HepG2 (cell line): ENCODE data around the gene NAB1. TPM values are rescaled to one million over a fixed set of nuclear protein-coding genes. Genes with fewer than 3 reads are reported as not detected.

Source experiments
- ATAC-seq: fragments of 200-7000 bp; cut with Tn5 transposase; 3 replicates; pipeline ENCODE4 v1.9.1; 2020; ENCODE audit warnings: mild to moderate bottlenecking, moderate library complexity
- BruUV-seq: library from RNA; stranded (reverse); fragments of 400-500 nt; replicated peaks from 2 replicates; lab custom pipeline; 2021; lab: Mats Ljungman, UMichigan
- CTCF ChIA-PET: fragments of 300-600 bp; formaldehyde crosslinking; extraction: SDS; loops from one replicate; lab custom pipeline; 2021; ENCODE audit warnings: low total read pairs, inconsistent platforms, low intra/inter-chr PET ratio; lab: Yijun Ruan, JAX
- POLR2A ChIA-PET: fragments of 350-600 bp; sonication (Branson Sonifier 250); formaldehyde crosslinking; loops from one replicate; lab custom pipeline; 2020; ENCODE audit warnings: antibody characterized with exemption, inconsistent platforms; lab: Yijun Ruan, JAX
- DNase-seq: peaks from one replicate; pipeline ENCODE4 v3.0.0-alpha.2; 2015; ENCODE audit warnings: low spot score
- FAIRE-seq: peaks from 3 replicates; lab custom pipeline; 2011; peaks lifted over from hg19 to GRCh38; lab: Jason Lieb, UNC
- H2AFZ ChIP-seq: one replicate; pipeline ENCODE4 v1.6.1; 2011; ENCODE audit warnings: low read length, inconsistent platforms
- H3K27ac ChIP-seq: fragments of 300-600 bp; 3 replicates; pipeline ENCODE4 v1.8.0; 2011; ENCODE audit warnings: mixed run types, mild to moderate bottlenecking, mixed read lengths, low read length, inconsistent platforms; ENCODE audit not compliant: insufficient read depth; ENCODE audit errors: extremely low read length
- H3K27me3 ChIP-seq, 2 experiments: fragments of 200-600 bp in 1 of 2; 2 replicates in 1 of 2; 3 replicates in 1 of 2; pipeline versions ENCODE4 v1.6.0 to v1.8.0; 2011; ENCODE audit warnings: low read length in 2 of 2, mild to moderate bottlenecking in 2 of 2, moderate library complexity in 2 of 2, inconsistent platforms in 1 of 2; ENCODE audit not compliant: insufficient read depth in 2 of 2, control insufficient read depth in 1 of 2
- H3K36me3 ChIP-seq, 2 experiments: fragments of 200-600 bp in 1 of 2; replicated peaks in 1 of 2; 2 replicates in 1 of 2; 3 replicates in 1 of 2; pipeline versions ENCODE4 v1.5.1 to v1.8.0; 2011; ENCODE audit warnings: low read length in 2 of 2, inconsistent platforms in 1 of 2; ENCODE audit not compliant: insufficient read depth in 2 of 2, control insufficient read depth in 1 of 2
- H3K4me1 ChIP-seq: 2 replicates; pipeline ENCODE4 v1.5.1; 2012; ENCODE audit warnings: low read length, inconsistent platforms; ENCODE audit not compliant: insufficient read depth
- H3K4me2 ChIP-seq: 2 replicates; pipeline ENCODE4 v1.6.0; 2011; ENCODE audit warnings: low read depth, low read length, inconsistent platforms
- H3K4me3 ChIP-seq, 3 experiments: fragments of 200-600 bp in 1 of 3; sonication (generic), shearing (Covaris generic) in 1 of 3; replicated peaks in 1 of 3; 2 replicates each; pipeline ENCODE4 v1.5.1; 2011 to 2016; ENCODE audit warnings: low read length in 3 of 3, inconsistent platforms in 2 of 3, low read depth in 2 of 3, mild to moderate bottlenecking in 2 of 3, control low read depth in 1 of 3, mixed read lengths in 1 of 3; ENCODE audit not compliant: insufficient read depth in 1 of 3
- H3K79me2 ChIP-seq: one replicate; pipeline ENCODE4 v1.6.1; 2011; ENCODE audit warnings: low read length, inconsistent platforms; ENCODE audit not compliant: insufficient read depth
- H3K9ac ChIP-seq: 2 replicates; pipeline ENCODE4 v1.6.0; 2011; ENCODE audit warnings: mild to moderate bottlenecking, low read depth, low read length, inconsistent platforms; ENCODE audit not compliant: insufficient read depth
- H3K9me3 ChIP-seq: 2 replicates; pipeline ENCODE4 v1.5.1; 2012; ENCODE audit warnings: mild to moderate bottlenecking, low read length
- H4K20me1 ChIP-seq: 2 replicates; pipeline ENCODE4 v1.6.0; 2011; ENCODE audit warnings: inconsistent platforms, mild to moderate bottlenecking, low read length, moderate library complexity; ENCODE audit not compliant: insufficient read depth
- ATF5 ChIP-seq: sonication (generic); formaldehyde crosslinking; IDR thresholded peaks from 2 replicates; pipeline ENCODE4 v1.4.0; 2020; ENCODE audit warnings: mild to moderate bottlenecking, low read depth, missing genetic modification reagents
- ATF7 ChIP-seq, 2 experiments: fragments of 450-650 bp in 1 of 2; sonication (generic) in 1 of 2; formaldehyde crosslinking in 1 of 2; IDR thresholded peaks; 2 replicates each; pipeline versions ENCODE4 v1.4.0 to v1.6.1; 2016 to 2020; ENCODE audit warnings: antibody characterized with exemption in 1 of 2, mild to moderate bottlenecking in 1 of 2, missing genetic modification reagents in 1 of 2
- CENPBD1 ChIP-seq: sonication (generic); formaldehyde crosslinking; IDR thresholded peaks from 2 replicates; pipeline ENCODE4 v1.8.0; 2022; ENCODE audit warnings: missing genetic modification reagents, low read depth, mild to moderate bottlenecking, borderline replicate concordance
- HDAC6 ChIP-seq: fragments of 200-600 bp; sonication (generic); IDR thresholded peaks from 2 replicates; pipeline ENCODE4 v1.7.0; 2017; ENCODE audit warnings: mild to moderate bottlenecking, antibody characterized with exemption, low read length, low read depth
- MBD4 ChIP-seq: IDR thresholded peaks from 2 replicates; pipeline ENCODE4 v1.6.1; 2012; ENCODE audit warnings: low read length, inconsistent platforms, borderline replicate concordance
- NKX3-1 ChIP-seq: sonication (generic); formaldehyde crosslinking; IDR thresholded peaks from 2 replicates; pipeline ENCODE4 v1.5.0; 2020; ENCODE audit warnings: missing genetic modification reagents
- PAWR ChIP-seq: sonication (generic); formaldehyde crosslinking; IDR thresholded peaks from 2 replicates; pipeline ENCODE4 v1.4.0; 2020; ENCODE audit warnings: missing genetic modification reagents, mild to moderate bottlenecking, borderline replicate concordance
- PTBP1 ChIP-seq: fragments of 200-400 bp; formaldehyde crosslinking; IDR thresholded peaks from 2 replicates; pipeline ENCODE4 v1.6.1; 2018; ENCODE audit warnings: low read length, low read depth; ENCODE audit not compliant: poor library complexity, severe bottlenecking
- SALL2 ChIP-seq: sonication (generic); formaldehyde crosslinking; IDR thresholded peaks from 2 replicates; pipeline ENCODE4 v1.8.1; 2023; ENCODE audit warnings: mild to moderate bottlenecking, missing genetic modification reagents, inconsistent platforms
- SNAPC5 ChIP-seq: sonication (generic); formaldehyde crosslinking; IDR thresholded peaks from 2 replicates; pipeline ENCODE4 v1.8.1; 2023; ENCODE audit warnings: mild to moderate bottlenecking, missing genetic modification reagents, borderline replicate concordance
- XRCC5 ChIP-seq: fragments of 200-400 bp; formaldehyde crosslinking; optimal IDR thresholded peaks from 2 replicates; pipeline ENCODE3; 2017; ENCODE audit warnings: mild to moderate bottlenecking, low read length
- ZNF20 ChIP-seq: sonication (generic); formaldehyde crosslinking; IDR thresholded peaks from 2 replicates; pipeline ENCODE4 v1.4.0; 2020; ENCODE audit warnings: mild to moderate bottlenecking, moderate library complexity, missing genetic modification reagents
- ZNF530 ChIP-seq: sonication (generic); formaldehyde crosslinking; IDR thresholded peaks from 2 replicates; pipeline ENCODE4 v1.5.0; 2020; ENCODE audit warnings: low read depth, mild to moderate bottlenecking, missing genetic modification reagents
- ZNF597 ChIP-seq: sonication (generic); formaldehyde crosslinking; IDR thresholded peaks from 2 replicates; pipeline ENCODE4 v1.5.0; 2020; ENCODE audit warnings: missing genetic modification reagents
- ZNF839 ChIP-seq: sonication (generic); formaldehyde crosslinking; IDR thresholded peaks from 2 replicates; pipeline ENCODE4 v1.4.0; 2020; ENCODE audit warnings: missing genetic modification reagents, mild to moderate bottlenecking, borderline replicate concordance
- WGBS: methylation state at CpG from one replicate; pipeline ENCODE4 v1.1.6; 2017; ENCODE audit warnings: low lambda C conversion rate; 5-methylcytosine and 5-hydroxymethylcytosine counted together
- in situ Hi-C: cut with HindIII; loops from 2 replicates; pipeline ENCODE4 v1.10.0; 2017; ENCODE audit warnings: low pct_unique_long_range_greater_than_20kb; ENCODE audit not compliant: extremely low pct_ligation_motif_present
- intact Hi-C: fragments of 100-400 bp; cut with micrococcal nuclease; formaldehyde crosslinking; loops from one replicate; pipeline ENCODE4 v1.10.0; 2022; ENCODE audit not compliant: unreplicated experiment
- polyA plus RNA-seq, 8 experiments: library from polyadenylated mRNA; depleted of rRNA in 3 of 8; stranded (reverse) in 7 of 8; unstranded in 1 of 8; fragments of >200 nt; fragmentation: Illumina TruSeq in 4 of 8; extraction: Trizol in 4 of 8; gene quantifications; 2 replicates each; pipeline versions ENCODE4 v1.2.1 to v1.2.3, GENCODE V29; 2011 to 2016; ENCODE audit warnings: low read depth in 4 of 8, missing spikeins in 1 of 8, mixed read lengths in 1 of 8; ENCODE audit not compliant: insufficient read depth in 1 of 8
- total RNA-seq, 5 experiments: library from RNA; depleted of rRNA; stranded (reverse); fragments of >200 nt; fragmentation: Illumina TruSeq; extraction: Trizol; gene quantifications; 2 replicates each; pipeline ENCODE4 v1.2.3, GENCODE V29; 2016; ENCODE audit warnings: low read depth in 1 of 5
- TF ChIP-seq, protein P1 (sequence below): sonication (generic); formaldehyde crosslinking; IDR thresholded peaks from 2 replicates; pipeline ENCODE4 v1.4.0; 2020; ENCODE audit warnings: missing genetic modification reagents

The NAB1 gene
- total and polyA plus RNA-seq, 2 of the 13 experiments (the other 11 are each of a cell fraction or from before 2014, with no cell fraction given) = 24.5 to 46.0 TPM

- TF ChIP-seq, protein P1, sequence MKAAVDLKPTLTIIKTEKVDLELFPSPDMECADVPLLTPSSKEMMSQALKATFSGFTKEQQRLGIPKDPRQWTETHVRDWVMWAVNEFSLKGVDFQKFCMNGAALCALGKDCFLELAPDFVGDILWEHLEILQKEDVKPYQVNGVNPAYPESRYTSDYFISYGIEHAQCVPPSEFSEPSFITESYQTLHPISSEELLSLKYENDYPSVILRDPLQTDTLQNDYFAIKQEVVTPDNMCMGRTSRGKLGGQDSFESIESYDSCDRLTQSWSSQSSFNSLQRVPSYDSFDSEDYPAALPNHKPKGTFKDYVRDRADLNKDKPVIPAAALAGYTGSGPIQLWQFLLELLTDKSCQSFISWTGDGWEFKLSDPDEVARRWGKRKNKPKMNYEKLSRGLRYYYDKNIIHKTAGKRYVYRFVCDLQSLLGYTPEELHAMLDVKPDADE (CRISPR knock-in tag) = no peak
- TF ChIP-seq MBD4 (no peak), ZNF839 (CRISPR knock-in tag) (no peak), ATF7 (IDR thresholded peaks at IDR 0.05) (no peak), ATF7 (CRISPR knock-in tag; IDR thresholded peaks at IDR 0.05) (no peak), NKX3-1 (no peak), HDAC6 (no peak), SALL2 (no peak), ZNF20 (CRISPR knock-in tag) (no peak), XRCC5 (no peak), PTBP1 (no peak), SNAPC5 (CRISPR knock-in tag) (no peak), PAWR (CRISPR knock-in tag) (no peak), ZNF597 (CRISPR knock-in tag) (no peak), ZNF530 (CRISPR knock-in tag) (no peak), CENPBD1 (no peak), ATF5 (CRISPR knock-in tag) (no peak)
- Histone ChIP-seq H3K4me2 (no peak overlapping the region), H3K79me2 (no peaks in the 10 kb centered on the region), H3K4me3 (no peak overlapping the region), H3K9me3 (no peaks in the 10 kb centered on the region), H2AFZ (no peak overlapping the region), H4K20me1 (no peaks in the 10 kb centered on the region), H3K27me3 (no peaks in the 10 kb centered on the region), H3K27ac (no peak overlapping the region), H3K4me1 (peaks cover 9% of the 10 kb centered on the region; the same call in 1 of the 2 replicates), H3K36me3 (peaks cover 7 to 45% of the 10 kb centered on the region in 2 experiments), H3K9ac (no peak overlapping the region)
- intact Hi-C loops = no loop called here
- ATAC-seq = no peak
- in situ Hi-C loops = no loop called here
- no peak for FAIRE-seq
- ChIA-PET CTCF (no interaction called here), POLR2A (no interaction called here)
- 93% methylated on average over 4 of the region's 4 CpGs for WGBS
- BruUV-seq = no TSS peak
- no peak for DNase-seq
Measured at GRCh38 chr2:190677255-190677654, 28.4 kb downstream of the NAB1 start.
